ENCODE results near the gene FAM111A. TPM values are rescaled to one million over a fixed set of nuclear protein-coding genes. Genes with fewer than 3 reads are reported as not detected.

FAM111A gene
- total RNA-seq, 2 donors from 2014 or later = 69.7 to 79.6 TPM

Other genes starting within 250 kb of the FAM111A start
- not detected for gene GLYATL1, start 203.4 kb upstream of the FAM111A start, total RNA-seq
- gene GLYATL1B, start 56.5 kb upstream of the FAM111A start, total RNA-seq = not detected
- 10 to 100 TPM; 26.7 to 33.0 TPM for gene FAM111B, start 35.6 kb upstream of the FAM111A start, total RNA-seq
- gene DTX4, start 29.3 kb downstream of the FAM111A start, total RNA-seq = under 1 TPM; 0.17 to 0.33 TPM
- under 1 TPM in 1 of 2 donors, not detected in 1; 0.11 TPM for gene MPEG1, start 70.1 kb downstream of the FAM111A start, total RNA-seq
- not detected for gene OR5AN1, start 216.0 kb downstream of the FAM111A start, total RNA-seq